ENCODE measurements around the gene LGALS3BP.

- TF ChIP-seq CTCF (IDR thresholded peaks at IDR 0.05) = peak; percentile 56 to 73 (median 66)
- no peak for TF ChIP-seq POLR2A (IDR thresholded peaks at IDR 0.05)
Observed at GRCh38 chr17:79019632-79020584, 40.2 kb upstream of the LGALS3BP start.
